ENCODE measurements around the gene KRT16. TPM values are rescaled to one million over a fixed set of nuclear protein-coding genes. Genes with fewer than 3 reads are reported as not detected.

The KRT16 gene
- total and polyA plus RNA-seq, 2 experiments from 2014 or later = 0.90 to 2.5 TPM

- 0 out of 2 replicates have a peak, but pooled peaks cover 2% of the 10 kb centered on the region for H3K4me1 ChIP-seq (ENCODE audit: insufficient read depth)
- H3K9ac ChIP-seq = no peak overlapping the region
- in situ Hi-C loops (cut with MboI) = loop anchor here (25.0 kb wide), 2 partner anchors 315 to 1040 kb away; no protein-coding TSS in a partner anchor
- TF ChIP-seq EZH2phosphoT487 (IDR thresholded peaks at IDR 0.05; ENCODE audit: insufficient read depth, low read depth) (no peak), EZH2 (IDR thresholded peaks at IDR 0.05; ENCODE audit: insufficient read depth, poor library complexity, severe bottlenecking) (no peak)
- H3K9me2 ChIP-seq (ENCODE audit: insufficient read depth) = no peaks in the 10 kb centered on the region
- no peaks in the 10 kb centered on the region for H4K20me1 ChIP-seq (ENCODE audit: insufficient read depth)
- H3K79me2 ChIP-seq (ENCODE audit: insufficient read depth) = no peaks in the 10 kb centered on the region
- no peaks in the 10 kb centered on the region for H3F3A ChIP-seq (ENCODE audit: insufficient read depth)
- DNase-seq = no peak
- 76 to 85% methylated on average over 7 to 10 of the region's 13 CpGs for WGBS, 2 experiments (ENCODE audit: low coverage in 1 of 2, low lambda C conversion rate in 2 of 2, missing lambda C conversion rate in 2 of 2)
- H3K36me3 ChIP-seq (ENCODE audit: low read depth) = no peaks in the 10 kb centered on the region
- no peak overlapping the region for H3K27ac ChIP-seq
- no peaks in the 10 kb centered on the region for H3K27me3 ChIP-seq (replicated peaks; ENCODE audit: insufficient read depth)
- H3K4me3 ChIP-seq = no peak overlapping the region
- H3K4me2 ChIP-seq (ENCODE audit: unreplicated experiment) = no peak overlapping the region
- no peaks in the 10 kb centered on the region for H3K9me3 ChIP-seq (ENCODE audit: low read depth)
- no peak overlapping the region for H2AFZ ChIP-seq
Measured at GRCh38 chr17:41651625-41652460, 39.3 kb upstream of the KRT16 start.

- no peaks in the 10 kb centered on the region for H3K36me3 ChIP-seq (ENCODE audit: low read depth)
- H3K9me2 ChIP-seq (ENCODE audit: insufficient read depth) = no peaks in the 10 kb centered on the region
- H3K9me3 ChIP-seq (ENCODE audit: low read depth) = no peaks in the 10 kb centered on the region
- H3K4me1 ChIP-seq (ENCODE audit: insufficient read depth) = peaks cover 4% of the 10 kb centered on the region; the same call in 1 of the 2 replicates
- no peak overlapping the region for H2AFZ ChIP-seq
- no peaks in the 10 kb centered on the region for H3K79me2 ChIP-seq (ENCODE audit: insufficient read depth)
- H3K4me3 ChIP-seq = no peak overlapping the region
- H3K27ac ChIP-seq = no peak overlapping the region
- no peaks in the 10 kb centered on the region for H4K20me1 ChIP-seq (ENCODE audit: insufficient read depth)
- H3F3A ChIP-seq (ENCODE audit: insufficient read depth) = no peaks in the 10 kb centered on the region
- WGBS, 2 experiments (ENCODE audit: low coverage in 1 of 2, low lambda C conversion rate in 2 of 2, missing lambda C conversion rate in 2 of 2) = 78 to 84% methylated on average over 11 to 15 of the region's 15 CpGs
- no peak overlapping the region for H3K9ac ChIP-seq
- no peak overlapping the region for H3K4me2 ChIP-seq (ENCODE audit: unreplicated experiment)
- no peak for DNase-seq
- in situ Hi-C loops (cut with MboI) = loop anchor here (25.0 kb wide), 2 partner anchors 314 to 1039 kb away; no protein-coding TSS in a partner anchor
- H3K27me3 ChIP-seq (replicated peaks; ENCODE audit: insufficient read depth) = no peaks in the 10 kb centered on the region
- TF ChIP-seq EZH2 (IDR thresholded peaks at IDR 0.05; ENCODE audit: insufficient read depth, poor library complexity, severe bottlenecking) (no peak), EZH2phosphoT487 (IDR thresholded peaks at IDR 0.05; ENCODE audit: insufficient read depth, low read depth) (no peak)
Measured at GRCh38 chr17:41650794-41651624, 38.4 kb upstream of the KRT16 start.

DNA sequence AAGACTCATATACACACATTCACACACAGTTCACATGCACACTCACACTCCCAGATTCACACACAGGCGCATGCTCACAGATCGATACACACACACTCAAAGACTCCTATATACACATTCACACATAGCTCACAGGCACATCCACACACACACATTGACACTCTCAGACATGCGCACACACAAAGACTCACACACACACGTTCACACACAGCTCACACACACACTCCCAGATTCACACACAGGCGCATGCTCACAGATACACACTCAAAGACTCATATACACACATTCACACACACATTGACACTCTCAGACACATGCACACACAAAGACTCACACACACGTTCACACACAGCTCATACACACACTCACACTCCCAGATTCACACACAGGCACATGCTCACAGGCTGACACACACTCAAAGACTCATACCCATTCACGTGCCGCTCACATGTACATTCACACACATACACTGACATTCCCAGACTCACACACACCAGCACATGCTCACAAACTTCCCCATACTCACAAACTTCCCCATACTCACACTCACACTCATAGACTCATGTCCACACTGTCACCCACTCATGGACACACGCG lies 37.5 kb upstream of the KRT16 start:
- Histone ChIP-seq H3K79me2 (ENCODE audit: insufficient read depth) (no peaks in the 10 kb centered on the region), H3K9ac (no peak overlapping the region), H3K9me2 (ENCODE audit: insufficient read depth) (no peaks in the 10 kb centered on the region), H2AFZ (no peak overlapping the region), H3F3A (ENCODE audit: insufficient read depth) (no peaks in the 10 kb centered on the region), H3K27me3 (replicated peaks; ENCODE audit: insufficient read depth) (no peaks in the 10 kb centered on the region), H3K4me2 (ENCODE audit: unreplicated experiment) (no peak overlapping the region), H3K36me3 (ENCODE audit: low read depth) (no peaks in the 10 kb centered on the region), H3K9me3 (ENCODE audit: low read depth) (no peaks in the 10 kb centered on the region), H4K20me1 (ENCODE audit: insufficient read depth) (no peaks in the 10 kb centered on the region), H3K4me1 (ENCODE audit: insufficient read depth) (peaks cover 9% of the 10 kb centered on the region; the same call in 1 of the 2 replicates), H3K4me3 (no peak overlapping the region), H3K27ac (no peak overlapping the region)
- WGBS, 2 experiments (ENCODE audit: low coverage in 1 of 2, low lambda C conversion rate in 2 of 2, missing lambda C conversion rate in 2 of 2) = 86 to 88% methylated on average over 10 of the region's 10 CpGs
- TF ChIP-seq EZH2 (IDR thresholded peaks at IDR 0.05; ENCODE audit: insufficient read depth, poor library complexity, severe bottlenecking) (no peak), EZH2phosphoT487 (IDR thresholded peaks at IDR 0.05; ENCODE audit: insufficient read depth, low read depth) (no peak)
- in situ Hi-C loops (cut with MboI) = loop anchor here (25.0 kb wide), 2 partner anchors 313 to 1038 kb away; no protein-coding TSS in a partner anchor
- DNase-seq = no peak

Measured in GM23248 (cell line).